Neuronal stem cell (in vitro differentiated cells): ENCODE measurements around the gene HOXA11.
A peak's percentile ranks its signal among the peaks of the same experiment; 100 is the strongest.

Experiments
- DNase-seq: peaks from one replicate; pipeline ENCODE4 v3.0.0-alpha.2; 2013; ENCODE audit warnings: low spot score
- H2AFZ ChIP-seq: one replicate; pipeline ENCODE4 v1.6.1; 2013; ENCODE audit warnings: mild to moderate bottlenecking, low read length, inconsistent platforms
- H2AK5ac ChIP-seq: 2 replicates; pipeline ENCODE4 v1.6.1; 2013; ENCODE audit warnings: low read depth, mild to moderate bottlenecking, inconsistent platforms, low read length, moderate library complexity, mixed read lengths
- H2BK120ac ChIP-seq: 2 replicates; pipeline ENCODE4 v1.6.1; 2013; ENCODE audit warnings: low read depth, mild to moderate bottlenecking, inconsistent platforms, low read length, moderate library complexity, mixed read lengths
- H2BK12ac ChIP-seq: one replicate; pipeline ENCODE4 v1.6.1; 2013; ENCODE audit warnings: low read length, inconsistent platforms
- H2BK15ac ChIP-seq: 2 replicates; pipeline ENCODE4 v1.6.1; 2013; ENCODE audit warnings: mild to moderate bottlenecking, low read length, inconsistent platforms, mixed read lengths
- H2BK5ac ChIP-seq: one replicate; pipeline ENCODE4 v1.6.1; 2013; ENCODE audit warnings: inconsistent platforms, mild to moderate bottlenecking, low read length, moderate library complexity
- H3K14ac ChIP-seq: one replicate; pipeline ENCODE4 v1.6.1; 2013; ENCODE audit warnings: low read length, inconsistent platforms
- H3K18ac ChIP-seq: 2 replicates; pipeline ENCODE4 v1.6.1; 2013; ENCODE audit warnings: low read length, inconsistent platforms
- H3K23ac ChIP-seq: 2 replicates; pipeline ENCODE4 v1.6.1; 2013; ENCODE audit warnings: low read depth, mild to moderate bottlenecking, mixed read lengths, low read length, inconsistent platforms; ENCODE audit not compliant: poor library complexity
- H3K27ac ChIP-seq: replicated peaks from 3 replicates; pipeline ENCODE4 v1.5.1; 2013; ENCODE audit warnings: low read length, inconsistent platforms
- H3K27me3 ChIP-seq, 3 experiments: 2 replicates each; pipeline ENCODE4 v1.6.1; 2013; ENCODE audit warnings: low read length in 3 of 3, mild to moderate bottlenecking in 2 of 3, inconsistent platforms in 1 of 3, low read depth in 1 of 3, mixed read lengths in 1 of 3, moderate library complexity in 1 of 3; ENCODE audit not compliant: control insufficient read depth in 3 of 3, insufficient read depth in 3 of 3
- H3K36me3 ChIP-seq, 2 donors: replicated peaks in 1 of 2; 2 replicates each; pipeline ENCODE4 v1.6.1; 2013; ENCODE audit warnings: low read length in 2 of 2; ENCODE audit not compliant: control insufficient read depth in 2 of 2, insufficient read depth in 2 of 2
- H3K4ac ChIP-seq: 2 replicates; pipeline ENCODE4 v1.6.1; 2013; ENCODE audit warnings: inconsistent platforms, mild to moderate bottlenecking, low read length, moderate library complexity
- H3K4me1 ChIP-seq, 2 donors: 1 replicate in 1 of 2; 2 replicates in 1 of 2; pipeline ENCODE4 v1.6.1; 2013; ENCODE audit warnings: low read length in 2 of 2, low read depth in 1 of 2; ENCODE audit not compliant: control insufficient read depth in 2 of 2, insufficient read depth in 1 of 2
- H3K4me2 ChIP-seq: one replicate; pipeline ENCODE4 v1.6.1; 2013; ENCODE audit warnings: mild to moderate bottlenecking, low read length, inconsistent platforms; ENCODE audit not compliant: insufficient read depth, poor library complexity, severe bottlenecking
- H3K4me3 ChIP-seq, 2 donors: 2 replicates each; pipeline ENCODE4 v1.5.1; 2013; ENCODE audit warnings: low read length in 2 of 2, mild to moderate bottlenecking in 2 of 2, inconsistent platforms in 1 of 2, moderate library complexity in 1 of 2
- H3K79me1 ChIP-seq: one replicate; pipeline ENCODE4 v1.6.1; 2013; ENCODE audit warnings: low read depth, mild to moderate bottlenecking, inconsistent platforms, low read length, moderate library complexity
- H3K9ac ChIP-seq: one replicate; pipeline ENCODE4 v1.6.1; 2013; ENCODE audit warnings: mild to moderate bottlenecking, low read depth, low read length, inconsistent platforms; ENCODE audit not compliant: poor library complexity
- H3K9me3 ChIP-seq, 2 donors: replicated peaks in 1 of 2; 2 replicates each; pipeline versions ENCODE3 to v1.6.1; 2013; ENCODE audit warnings: low read length in 2 of 2, mild to moderate bottlenecking in 2 of 2, inconsistent platforms in 1 of 2, low read depth in 1 of 2, mixed read lengths in 1 of 2, moderate library complexity in 1 of 2; ENCODE audit not compliant: control insufficient read depth in 2 of 2, insufficient read depth in 1 of 2
- H4K8ac ChIP-seq: one replicate; pipeline ENCODE4 v1.6.1; 2013; ENCODE audit warnings: low read depth, mild to moderate bottlenecking, inconsistent platforms, low read length, moderate library complexity
- H4K91ac ChIP-seq: one replicate; pipeline ENCODE4 v1.6.1; 2013; ENCODE audit warnings: low read length, low read depth, mild to moderate bottlenecking, inconsistent platforms; ENCODE audit not compliant: poor library complexity
- WGBS, 2 donors: extraction: QIAGEN DNeasy Blood & Tissue Kit; methylation state at CpG; one replicate each; pipeline ENCODE4 v1.1.7; 2013; ENCODE audit warnings: missing lambda C conversion rate in 2 of 2, mixed read lengths in 1 of 2; ENCODE audit not compliant: insufficient read length in 2 of 2, insufficient replicate concordance in 1 of 2; ENCODE audit errors: extremely low coverage in 2 of 2; 5-methylcytosine and 5-hydroxymethylcytosine counted together

HOXA11 gene

GRCh38 chr7:27193335-27194001 is 8.4 kb upstream of the HOXA11 start:
- Histone ChIP-seq H3K23ac (no peak overlapping the region), H4K91ac (no peak overlapping the region), H2BK15ac (no peak overlapping the region), H3K27ac (no peak overlapping the region), H3K18ac (no peak overlapping the region), H3K4me3 (no peak overlapping the region), H4K8ac (no peak overlapping the region), H3K9ac (no peak overlapping the region), H2BK12ac (no peak overlapping the region), H3K9me3 (peaks cover 2% of the 10 kb centered on the region in 2 donors), H3K27me3 (peaks cover 56 to 100% (median 84%) of the 10 kb centered on the region in 3 experiments), H2AFZ (peak overlapping the region; percentile 61), H3K4ac (no peak overlapping the region), H3K4me1 (no peaks in the 10 kb centered on the region), H3K36me3 (no peaks in the 10 kb centered on the region), H3K79me1 (no peaks in the 10 kb centered on the region), H3K4me2 (no peak overlapping the region), H2AK5ac (no peak overlapping the region), H2BK120ac (no peak overlapping the region), H2BK5ac (no peak overlapping the region), H3K14ac (no peak overlapping the region)
- WGBS, 2 donors: no CpG with 5 or more reads among the region's 29 CpGs
- DNase-seq: no peak

DNA sequence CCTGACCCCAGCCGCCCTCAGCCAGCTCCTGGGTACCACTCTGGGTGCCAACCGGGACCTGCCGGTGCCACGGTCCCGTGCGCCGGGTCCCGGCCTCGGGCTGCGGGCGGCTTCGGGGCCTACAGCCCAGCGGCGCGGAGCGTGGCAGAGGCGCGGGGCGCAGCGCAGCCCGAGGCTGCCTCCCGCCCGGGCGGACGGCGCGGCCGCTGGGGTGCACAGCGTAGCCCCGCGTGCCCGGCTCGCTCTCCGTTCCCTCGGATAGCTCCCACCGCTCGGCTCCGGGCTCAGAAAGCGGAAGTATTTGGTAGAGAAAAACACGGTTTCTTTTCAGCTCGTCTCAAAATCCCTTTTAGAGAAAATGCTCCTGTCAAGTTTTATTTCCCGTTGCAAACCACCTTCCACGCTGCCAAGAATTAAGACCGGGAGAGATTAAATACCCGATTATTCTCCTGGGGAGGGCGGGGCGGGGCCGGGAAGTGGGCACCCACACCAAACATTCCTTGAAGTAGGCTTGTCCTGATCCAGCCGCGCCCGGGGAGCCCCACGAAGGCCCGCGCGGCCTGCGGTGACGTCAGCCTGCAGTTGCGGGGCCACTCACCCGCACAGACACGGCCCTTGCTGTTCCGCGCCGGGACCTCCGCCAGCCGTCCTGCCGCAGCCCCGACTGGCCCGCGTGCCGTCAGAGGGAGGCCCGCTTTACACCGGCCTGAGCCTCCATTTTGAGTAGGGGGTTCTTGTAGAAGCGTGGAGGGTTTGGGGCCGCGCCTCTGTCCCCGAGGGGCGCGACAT is 7.7 kb upstream of the HOXA11 start:
- H2BK15ac ChIP-seq: no peak overlapping the region
- no peak overlapping the region for H3K4me2 ChIP-seq
- H3K23ac ChIP-seq: peak overlapping the region; percentile 77
- no peak overlapping the region for H3K27ac ChIP-seq
- H3K9me3 ChIP-seq: peaks cover 2% of the 10 kb centered on the region in 2 donors
- H4K91ac ChIP-seq: no peak overlapping the region
- no peak overlapping the region for H2BK5ac ChIP-seq
- H3K4me1 ChIP-seq: no peaks in the 10 kb centered on the region
- H2AFZ ChIP-seq: peak overlapping the region; percentile 83
- H2BK12ac ChIP-seq: no peak overlapping the region
- peaks cover 57 to 100% (median 84%) of the 10 kb centered on the region in 3 experiments for H3K27me3 ChIP-seq
- no peak overlapping the region for H3K4ac ChIP-seq
- WGBS, 2 donors: no CpG with 5 or more reads among the region's 78 CpGs
- no peak overlapping the region for H3K4me3 ChIP-seq
- H3K79me1 ChIP-seq: no peaks in the 10 kb centered on the region
- no peak overlapping the region for H4K8ac ChIP-seq
- no peak overlapping the region for H3K9ac ChIP-seq
- H2BK120ac ChIP-seq: no peak overlapping the region
- no peak overlapping the region for H3K14ac ChIP-seq
- no peak overlapping the region for H3K18ac ChIP-seq
- no peak for DNase-seq
- H3K36me3 ChIP-seq: no peaks in the 10 kb centered on the region
- H2AK5ac ChIP-seq: no peak overlapping the region

GRCh38 chr7:27191833-27192545 is 7.0 kb upstream of the HOXA11 start:
- no peaks in the 10 kb centered on the region for H3K79me1 ChIP-seq
- H2BK15ac ChIP-seq: no peak overlapping the region
- no peak overlapping the region for H3K4ac ChIP-seq
- H3K4me2 ChIP-seq: no peak overlapping the region
- H3K9ac ChIP-seq: no peak overlapping the region
- H3K27me3 ChIP-seq: peaks cover 60 to 100% (median 87%) of the 10 kb centered on the region in 3 experiments
- no peak overlapping the region for H2AK5ac ChIP-seq
- no peak overlapping the region for H2BK5ac ChIP-seq
- H2BK120ac ChIP-seq: no peak overlapping the region
- H3K18ac ChIP-seq: no peak overlapping the region
- H3K23ac ChIP-seq: peak overlapping the region; percentile 77
- DNase-seq: no peak
- no peak overlapping the region for H4K91ac ChIP-seq
- no CpG with 5 or more reads among the region's 42 CpGs for WGBS, 2 donors
- no peak overlapping the region for H4K8ac ChIP-seq
- H3K36me3 ChIP-seq: no peaks in the 10 kb centered on the region
- H2AFZ ChIP-seq: peak overlapping the region; percentile 83
- H3K4me1 ChIP-seq: no peaks in the 10 kb centered on the region
- no peak overlapping the region for H3K14ac ChIP-seq
- H3K9me3 ChIP-seq: peaks cover 2% of the 10 kb centered on the region in 2 donors
- peak overlapping the region in 1 of 2 donors; percentile 37 for H3K4me3 ChIP-seq
- H3K27ac ChIP-seq: no peak overlapping the region
- no peak overlapping the region for H2BK12ac ChIP-seq
